Heart left ventricle (tissue), 16 donors: ENCODE results near the gene VCL. TPM values are rescaled to one million over a fixed set of nuclear protein-coding genes. Genes with fewer than 3 reads are reported as not detected.

Experiments used
- ATAC-seq, 4 donors: fragments of 200-7000 bp; cut with Tn5 transposase; one replicate each; pipeline ENCODE4 v1.9.1; 2020 to 2022; ENCODE audit warnings: moderate library complexity in 4 of 4, mild to moderate bottlenecking in 3 of 4, moderate number of reproducible peaks in 1 of 4
- DNase-seq, 5 donors: peaks; one replicate each; pipeline ENCODE4 v3.0.0-alpha.2; 2020
- H3K27ac ChIP-seq, 12 donors: fragments of 200-600 bp; sonication (generic) in 4 of 12; one replicate each; pipeline versions ENCODE4 v1.5.0 to v1.8.0; 2016 to 2022; ENCODE audit warnings: mild to moderate bottlenecking in 2 of 12
- H3K27me3 ChIP-seq, 9 donors: fragments of 200-600 bp; sonication (generic) in 2 of 9; one replicate each; pipeline versions ENCODE4 v1.5.1 to v1.8.0; 2016 to 2022; ENCODE audit warnings: mild to moderate bottlenecking in 3 of 9
- H3K36me3 ChIP-seq, 9 donors: fragments of 200-600 bp; sonication (generic) in 2 of 9; one replicate each; pipeline versions ENCODE4 v1.5.0 to v1.8.0; 2018 to 2022; ENCODE audit warnings: mild to moderate bottlenecking in 2 of 9
- H3K4me1 ChIP-seq, 12 donors: fragments of 200-600 bp; sonication (generic) in 4 of 12; one replicate each; pipeline versions ENCODE4 v1.5.0 to v1.8.0; 2016 to 2022; ENCODE audit warnings: mild to moderate bottlenecking in 3 of 12
- H3K4me3 ChIP-seq, 12 donors: fragments of 200-600 bp; sonication (generic) in 4 of 12; one replicate each; pipeline versions ENCODE4 v1.5.0 to v1.8.0; 2017 to 2022; ENCODE audit warnings: mild to moderate bottlenecking in 9 of 12, moderate library complexity in 4 of 12
- H3K9me3 ChIP-seq, 12 donors: fragments of 200-600 bp; sonication (generic) in 4 of 12; one replicate each; pipeline versions ENCODE4 v1.5.0 to v1.8.0; 2016 to 2022; ENCODE audit warnings: mild to moderate bottlenecking in 1 of 12
- POLR2A ChIP-seq, 2 donors: fragments of 450-650 bp; IDR thresholded peaks; one replicate each; pipeline ENCODE4 v1.6.1; 2017; ENCODE audit warnings: antibody characterized with exemption in 2 of 2, mild to moderate bottlenecking in 2 of 2, moderate library complexity in 2 of 2
- WGBS, 4 donors: extraction: QIAGEN DNeasy Blood & Tissue Kit in 2 of 4; methylation state at CpG; one replicate each; pipeline versions ENCODE4 v1.1.5 to v1.1.7; 2013 to 2018; 5-methylcytosine and 5-hydroxymethylcytosine counted together
- intact Hi-C, 10 donors: fragments of 100-400 bp; cut with DNase I; formaldehyde crosslinking; loops; one replicate each; pipeline versions ENCODE4 v1.11.1 to v1.14.2; 2022
- polyA plus RNA-seq, 2 donors: library from polyadenylated mRNA; stranded (reverse); fragments of 200-250 nt; gene quantifications; one replicate each; pipeline ENCODE4 v1.2.3, GENCODE V29; 2013
- total RNA-seq, 9 donors: library from RNA; depleted of rRNA in 2 of 9; stranded (reverse); fragments of >200 nt in 2 of 9; fragmentation: NEBNext Ultra II Directional in 3 of 9; extraction: Animal tissue kit (Norgen Biotek cat#: 25700) in 3 of 9; gene quantifications; one replicate each; pipeline versions ENCODE4 v1.1.0 to v1.2.4, GENCODE V29; 2016 to 2023
- TF ChIP-seq, protein P1 (sequence below), 12 donors: fragments of 200-600 bp; sonication (generic) in 4 of 12; IDR thresholded peaks; one replicate each; pipeline versions ENCODE4 v1.5.0 to v1.8.0; 2018 to 2022; ENCODE audit warnings: antibody characterized with exemption in 12 of 12, mild to moderate bottlenecking in 5 of 12
- donor health status: ischemic (EF 13 %, LVEDD 7.1; RV severe dilation, severe dysfunction).
- donor health status: healthy with polysubstance abuse.
- donor health status: DM: no; HTN: yes; CAD: no.
- donor health status: DM: no; HTN: no; CAD: no.
- donor health status: ischemic (EF 25% LVEDD 6.9; RV normal size, moderate dysfunction).
- donor health status: ischemic (EF 25% LVEDD 5.7; RV mildly dilated, moderate dysfunction).
- donor health status: healthy.
- donor health status: DM: yes; HTN: yes; CAD: no.
- donor health status: ischemic (EF 35%, LVEDD 5.7; RV mildly dilated, moderate dysfunction).
- donor health status: nonischemic (EF 11% LVEDD 7.7; RV severe dilation, severe dysfunction).
- donor health status: DM: yes; HTN: yes; CAD: no.
- donor health status: PGD.
- donor health status: ischemic (EF 29% LVEDD 5.4; RV normal size, mild dysfunction).
- donor health status: nonischemic (EF 23%, LVEDD 6.1; RV moderate dilation, normal function).

VCL gene
- total and polyA plus RNA-seq, 11 donors, result 84.5 to 543 (median 273) TPM

DNA sequence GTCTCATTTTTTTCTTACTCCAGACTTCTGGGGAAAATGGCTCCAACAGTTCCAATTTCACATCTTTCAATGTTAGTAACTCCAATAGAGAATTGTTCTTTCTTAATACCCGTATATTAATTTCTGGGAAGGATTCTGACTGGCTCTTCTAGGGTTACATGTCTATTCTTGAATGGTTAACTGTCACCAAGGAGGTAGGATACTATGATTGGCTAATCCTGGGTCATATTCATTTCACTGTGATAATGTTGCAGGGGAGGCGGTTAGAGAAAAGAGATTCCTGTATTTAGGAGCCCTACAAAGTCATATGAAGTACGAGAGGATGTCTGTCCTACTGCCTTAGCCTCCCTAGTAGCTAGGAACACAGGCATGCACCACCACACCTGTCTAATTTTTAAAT is 16.1 kb upstream of the VCL start:
- ATAC-seq (no peak), DNase-seq (no peak)
- intact Hi-C loops, result no loop called here
- WGBS, 4 donors, result 92 to 97% (median 94%) methylated on average over 3 of the region's 3 CpGs
- Histone ChIP-seq H3K4me1 (peaks cover 0 to 25% (median 0%) of the 10 kb centered on the region in 12 donors), H3K9me3 (no peaks in the 10 kb centered on the region), H3K36me3 (no peaks in the 10 kb centered on the region), H3K27ac (no peak overlapping the region), H3K4me3 (no peak overlapping the region), H3K27me3 (no peaks in the 10 kb centered on the region)
- TF ChIP-seq POLR2A (IDR thresholded peaks at IDR 0.05), result no peak
- TF ChIP-seq, protein P1, sequence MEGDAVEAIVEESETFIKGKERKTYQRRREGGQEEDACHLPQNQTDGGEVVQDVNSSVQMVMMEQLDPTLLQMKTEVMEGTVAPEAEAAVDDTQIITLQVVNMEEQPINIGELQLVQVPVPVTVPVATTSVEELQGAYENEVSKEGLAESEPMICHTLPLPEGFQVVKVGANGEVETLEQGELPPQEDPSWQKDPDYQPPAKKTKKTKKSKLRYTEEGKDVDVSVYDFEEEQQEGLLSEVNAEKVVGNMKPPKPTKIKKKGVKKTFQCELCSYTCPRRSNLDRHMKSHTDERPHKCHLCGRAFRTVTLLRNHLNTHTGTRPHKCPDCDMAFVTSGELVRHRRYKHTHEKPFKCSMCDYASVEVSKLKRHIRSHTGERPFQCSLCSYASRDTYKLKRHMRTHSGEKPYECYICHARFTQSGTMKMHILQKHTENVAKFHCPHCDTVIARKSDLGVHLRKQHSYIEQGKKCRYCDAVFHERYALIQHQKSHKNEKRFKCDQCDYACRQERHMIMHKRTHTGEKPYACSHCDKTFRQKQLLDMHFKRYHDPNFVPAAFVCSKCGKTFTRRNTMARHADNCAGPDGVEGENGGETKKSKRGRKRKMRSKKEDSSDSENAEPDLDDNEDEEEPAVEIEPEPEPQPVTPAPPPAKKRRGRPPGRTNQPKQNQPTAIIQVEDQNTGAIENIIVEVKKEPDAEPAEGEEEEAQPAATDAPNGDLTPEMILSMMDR (IDR thresholded peaks at IDR 0.05), result no peak

DNA sequence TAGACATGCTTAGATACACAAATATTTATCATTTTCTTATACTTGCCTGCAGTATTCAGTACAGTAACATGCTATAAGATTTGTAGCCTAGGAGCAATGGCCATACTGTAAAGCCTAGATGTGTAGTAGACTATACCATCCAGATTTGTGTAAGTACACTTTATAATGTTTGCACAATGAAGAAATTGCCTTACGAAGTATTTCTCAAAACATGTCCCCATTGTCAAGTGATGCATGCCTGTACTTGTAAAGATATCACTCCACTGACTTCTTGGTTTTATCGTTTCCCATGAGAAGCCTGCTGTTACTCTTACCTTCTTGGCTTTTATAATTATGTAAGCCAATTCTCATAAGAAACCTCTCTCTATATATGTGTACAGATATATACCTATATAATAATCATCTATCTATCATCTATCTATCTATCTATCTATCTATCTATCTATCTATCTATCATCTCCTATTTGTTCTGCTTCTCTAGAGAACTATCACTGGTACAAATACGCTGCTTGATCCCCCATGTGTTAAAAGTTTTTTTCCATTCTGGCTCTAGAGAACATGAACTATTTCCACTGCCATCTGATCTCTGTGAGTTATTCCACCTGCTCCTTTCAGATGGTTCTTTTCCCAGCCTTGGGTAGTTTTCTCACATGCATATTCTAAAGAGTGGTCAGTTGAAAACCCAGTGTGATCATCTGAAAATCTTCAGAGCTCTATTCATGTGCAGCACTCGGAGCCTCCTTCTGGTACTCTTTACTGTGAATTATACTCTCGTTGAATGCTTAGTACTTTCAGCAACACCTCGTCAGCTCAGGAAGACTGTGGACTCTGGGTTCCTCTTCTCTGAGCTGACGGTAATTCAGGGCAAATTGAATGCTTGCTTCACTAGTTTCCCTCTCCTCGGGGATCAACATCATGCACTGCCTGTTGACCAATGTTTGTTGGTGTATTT is 14.5 kb upstream of the VCL start:
- ATAC-seq, result no peak
- H3K27me3 ChIP-seq, result no peaks in the 10 kb centered on the region
- H3K9me3 ChIP-seq, result no peaks in the 10 kb centered on the region
- DNase-seq, result no peak
- H3K4me3 ChIP-seq, result no peak overlapping the region
- 61 to 71% (median 64%) methylated on average over 8 of the region's 8 CpGs for WGBS, 4 donors
- no peak overlapping the region for H3K27ac ChIP-seq
- H3K36me3 ChIP-seq, result no peaks in the 10 kb centered on the region
- H3K4me1 ChIP-seq, result peaks cover 0 to 25% (median 0%) of the 10 kb centered on the region in 12 donors
- no peak for TF ChIP-seq POLR2A (IDR thresholded peaks at IDR 0.05)
- TF ChIP-seq, protein P1 (IDR thresholded peaks at IDR 0.05), result no peak
- intact Hi-C loops, result no loop called here

DNA sequence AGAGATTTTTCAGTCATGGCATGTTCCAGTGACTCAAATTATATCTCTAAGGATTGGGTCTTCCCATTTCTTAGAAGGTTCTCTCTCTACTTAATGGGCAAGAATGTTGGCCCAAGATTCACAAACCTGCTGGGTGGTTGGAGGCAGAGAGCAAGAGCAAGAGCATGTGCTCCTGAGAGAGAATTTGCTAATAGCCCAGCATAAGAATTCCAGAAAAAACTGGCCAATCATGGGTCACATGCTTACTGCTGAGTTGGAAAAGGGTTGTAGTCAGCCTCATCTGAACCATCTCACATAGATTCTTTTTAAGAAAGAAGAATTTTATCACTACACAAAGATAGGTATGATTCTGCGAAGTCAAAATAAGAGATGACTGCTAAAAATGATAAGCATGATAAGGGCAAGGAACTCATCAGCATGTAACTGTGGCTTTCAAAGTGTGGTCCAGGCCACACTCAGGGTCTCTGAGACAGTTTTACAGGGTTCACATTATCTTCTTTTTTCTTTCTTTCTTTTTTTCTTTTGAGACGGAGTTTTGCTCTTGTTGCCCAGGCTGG is 8.2 kb upstream of the VCL start:
- ATAC-seq (no peak), DNase-seq (no peak)
- H3K36me3 ChIP-seq, result no peaks in the 10 kb centered on the region
- no peak for TF ChIP-seq POLR2A (IDR thresholded peaks at IDR 0.05)
- TF ChIP-seq, protein P1 (IDR thresholded peaks at IDR 0.05), result no peak
- intact Hi-C loops, result loop anchor here in 2 of 10 donors (10.0 kb wide), 2 partner anchors 65 to 85 kb away; no protein-coding TSS in a partner anchor
- H3K27ac ChIP-seq, result no peak overlapping the region
- H3K9me3 ChIP-seq, result no peaks in the 10 kb centered on the region
- H3K4me1 ChIP-seq, result peaks cover 0 to 26% (median 0%) of the 10 kb centered on the region in 12 donors
- 97 to 100% (median 99%) methylated on average over 2 of the region's 2 CpGs for WGBS, 4 donors
- no peak overlapping the region for H3K4me3 ChIP-seq
- no peaks in the 10 kb centered on the region for H3K27me3 ChIP-seq

DNA sequence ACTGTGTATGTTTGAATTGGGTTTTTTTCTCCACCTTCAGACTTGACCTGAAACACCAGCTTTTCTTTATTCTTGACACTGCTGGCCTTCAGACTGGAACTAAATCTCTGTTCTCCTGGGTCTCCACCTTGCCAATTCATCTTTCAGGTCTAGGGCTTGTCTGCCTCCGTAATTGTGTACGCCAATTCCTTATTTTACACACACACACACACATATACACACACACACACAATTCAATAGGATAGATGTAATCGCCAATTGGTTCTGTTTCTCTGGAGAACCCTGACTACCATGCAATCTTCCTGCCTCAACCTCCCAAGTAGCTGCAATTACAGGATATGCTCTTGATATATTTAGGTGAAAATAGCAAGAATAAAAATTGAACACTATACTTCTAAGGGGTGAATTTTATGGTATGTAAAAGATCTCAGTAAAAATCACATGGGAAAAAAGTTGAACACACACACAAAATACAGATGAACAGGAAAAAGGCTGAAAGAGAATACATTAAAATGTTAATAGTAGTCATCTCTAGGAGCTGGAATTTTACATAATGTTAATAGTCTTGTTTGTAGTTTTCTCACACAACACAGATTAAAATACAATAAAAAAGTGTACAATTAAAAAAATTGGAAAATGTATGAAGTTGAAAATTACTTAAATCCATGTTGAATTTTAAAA is 6.6 kb upstream of the VCL start:
- no peak for ATAC-seq
- 94 to 96% (median 95%) methylated on average over 3 of the region's 3 CpGs for WGBS, 4 donors
- Histone ChIP-seq H3K27ac (peak overlapping the region in 1 of 12 donors; percentile 21), H3K36me3 (no peaks in the 10 kb centered on the region), H3K27me3 (no peaks in the 10 kb centered on the region), H3K4me1 (peaks cover 0 to 26% (median 0%) of the 10 kb centered on the region in 12 donors), H3K9me3 (no peaks in the 10 kb centered on the region), H3K4me3 (no peak overlapping the region)
- TF ChIP-seq, protein P1 (IDR thresholded peaks at IDR 0.05), result no peak
- no peak for TF ChIP-seq POLR2A (IDR thresholded peaks at IDR 0.05)
- DNase-seq, result no peak
- intact Hi-C loops, result loop anchor here in 2 of 10 donors (10.0 kb wide), 2 partner anchors 63 to 83 kb away; no protein-coding TSS in a partner anchor
